Transverse colon (tissue), 4 donors: ENCODE data around the gene CXXC1. TPM values are rescaled to one million over a fixed set of nuclear protein-coding genes. Genes with fewer than 3 reads are reported as not detected.

Experiments
- DNase-seq: peaks from one replicate; pipeline ENCODE4 v3.0.0-alpha.2; 2019
- H3K27ac ChIP-seq, 4 donors: fragments of 200-600 bp; sonication (generic); 2 replicates each; pipeline ENCODE4 v1.5.1; 2016 to 2018; ENCODE audit warnings: inconsistent platforms in 4 of 4
- H3K27me3 ChIP-seq: fragments of 200-600 bp; sonication (generic); 2 replicates; pipeline ENCODE4 v1.5.1; 2017; ENCODE audit warnings: inconsistent platforms
- H3K36me3 ChIP-seq, 4 donors: fragments of 200-600 bp; sonication (generic); 2 replicates each; pipeline ENCODE4 v1.5.1; 2017 to 2019; ENCODE audit warnings: inconsistent platforms in 4 of 4
- H3K4me1 ChIP-seq, 4 donors: fragments of 200-600 bp; sonication (generic); 2 replicates each; pipeline ENCODE4 v1.5.1; 2017 to 2020; ENCODE audit warnings: inconsistent platforms in 4 of 4
- H3K4me3 ChIP-seq, 4 donors: fragments of 200-600 bp; sonication (generic); 1 replicate in 1 of 4; 2 replicates in 3 of 4; pipeline versions ENCODE4 v1.5.1 to v1.6.1; 2017 to 2019; ENCODE audit warnings: inconsistent platforms in 4 of 4
- H3K9me3 ChIP-seq, 2 donors: fragments of 200-600 bp; sonication (generic); 2 replicates each; pipeline ENCODE4 v1.5.1; 2017 to 2019; ENCODE audit warnings: inconsistent platforms in 2 of 2
- EP300 ChIP-seq: sonication (generic); formaldehyde crosslinking; IDR thresholded peaks from one replicate; pipeline ENCODE4 v1.6.1; 2017; ENCODE audit warnings: antibody characterized with exemption, low read depth
- POLR2A ChIP-seq: fragments of 450-650 bp; IDR thresholded peaks from one replicate; pipeline ENCODE4 v1.6.1; 2016; ENCODE audit warnings: antibody characterized with exemption, mild to moderate bottlenecking, moderate library complexity
- POLR2AphosphoS5 ChIP-seq, 3 donors: sonication (generic); formaldehyde crosslinking; IDR thresholded peaks; one replicate each; pipeline ENCODE4 v1.6.1; 2016; ENCODE audit warnings: antibody characterized with exemption in 3 of 3
- WGBS, 2 donors: methylation state at CpG; one replicate each; pipeline ENCODE4 v1.1.5; 2018; ENCODE audit warnings: low coverage in 1 of 2; 5-methylcytosine and 5-hydroxymethylcytosine counted together
- in situ Hi-C, 4 donors: fragments of 200-750 bp; cut with MboI; loops; one replicate each; pipeline versions ENCODE4 v1.15.0 to v1.15.1; 2017; ENCODE audit warnings: low sequenced_read_pairs in 3 of 4, low pct_ligation_motif_present in 1 of 4, low pct_unique_long_range_greater_than_20kb in 1 of 4
- intact Hi-C: fragments of 100-400 bp; cut with DNase I; formaldehyde crosslinking; loops from one replicate; pipeline ENCODE4 v1.15.1; 2023; ENCODE audit warnings: low total_unique reads
- total RNA-seq, 4 donors: library from RNA; depleted of rRNA; stranded (reverse); fragments of >200 nt; gene quantifications; one replicate each; pipeline ENCODE4 v1.1.0, GENCODE V29; 2016
- TF ChIP-seq, protein P1 (sequence below), 5 experiments: fragments of 200-600 bp in 3 of 5; fragments of 450-650 bp in 2 of 5; sonication (generic) in 3 of 5; IDR thresholded peaks; 1 replicate in 2 of 5; 2 replicates in 3 of 5; pipeline ENCODE4 v1.5.1; 2016 to 2017; ENCODE audit warnings: antibody characterized with exemption in 5 of 5, inconsistent platforms in 3 of 5, mild to moderate bottlenecking in 2 of 5, moderate library complexity in 1 of 5

CXXC1 gene
- total RNA-seq, 4 donors from 2014 or later: 68.9 to 234 (median 117) TPM

DNA sequence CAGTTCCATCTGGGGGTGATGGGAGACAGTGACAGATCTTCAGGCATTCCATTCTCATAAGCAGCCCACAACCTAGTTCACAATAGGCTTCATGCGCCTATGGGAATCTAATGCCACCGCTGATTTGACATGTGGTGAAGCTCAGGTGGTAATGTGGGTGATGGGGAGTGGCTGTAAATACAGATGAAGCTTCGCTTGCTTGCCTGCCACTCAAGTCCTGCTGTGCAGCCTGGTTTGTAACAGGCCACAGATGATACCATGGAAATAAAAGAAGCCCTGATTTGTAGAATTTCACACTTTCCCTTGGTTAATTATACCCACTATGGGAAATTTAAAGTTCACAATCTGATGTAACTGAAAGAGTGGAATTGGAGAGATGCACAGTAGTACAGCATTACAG is 40.5 kb upstream of the CXXC1 start:
- Histone ChIP-seq H3K4me1 (no peaks in the 10 kb centered on the region), H3K9me3 (no peaks in the 10 kb centered on the region), H3K27me3 (no peaks in the 10 kb centered on the region), H3K27ac (no peak overlapping the region), H3K4me3 (no peak overlapping the region), H3K36me3 (no peaks in the 10 kb centered on the region)
- no peak for TF ChIP-seq EP300
- TF ChIP-seq, protein P1, sequence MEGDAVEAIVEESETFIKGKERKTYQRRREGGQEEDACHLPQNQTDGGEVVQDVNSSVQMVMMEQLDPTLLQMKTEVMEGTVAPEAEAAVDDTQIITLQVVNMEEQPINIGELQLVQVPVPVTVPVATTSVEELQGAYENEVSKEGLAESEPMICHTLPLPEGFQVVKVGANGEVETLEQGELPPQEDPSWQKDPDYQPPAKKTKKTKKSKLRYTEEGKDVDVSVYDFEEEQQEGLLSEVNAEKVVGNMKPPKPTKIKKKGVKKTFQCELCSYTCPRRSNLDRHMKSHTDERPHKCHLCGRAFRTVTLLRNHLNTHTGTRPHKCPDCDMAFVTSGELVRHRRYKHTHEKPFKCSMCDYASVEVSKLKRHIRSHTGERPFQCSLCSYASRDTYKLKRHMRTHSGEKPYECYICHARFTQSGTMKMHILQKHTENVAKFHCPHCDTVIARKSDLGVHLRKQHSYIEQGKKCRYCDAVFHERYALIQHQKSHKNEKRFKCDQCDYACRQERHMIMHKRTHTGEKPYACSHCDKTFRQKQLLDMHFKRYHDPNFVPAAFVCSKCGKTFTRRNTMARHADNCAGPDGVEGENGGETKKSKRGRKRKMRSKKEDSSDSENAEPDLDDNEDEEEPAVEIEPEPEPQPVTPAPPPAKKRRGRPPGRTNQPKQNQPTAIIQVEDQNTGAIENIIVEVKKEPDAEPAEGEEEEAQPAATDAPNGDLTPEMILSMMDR (IDR thresholded peaks at IDR 0.05): no peak
- no peak for TF ChIP-seq POLR2A
- no peak for TF ChIP-seq POLR2AphosphoS5 (IDR thresholded peaks at IDR 0.05)
- 80 to 96% methylated on average over 3 of the region's 3 CpGs for WGBS, 2 donors
- in situ Hi-C loops: no loop called here
- no peak for DNase-seq
- intact Hi-C loops: no loop called here

DNA sequence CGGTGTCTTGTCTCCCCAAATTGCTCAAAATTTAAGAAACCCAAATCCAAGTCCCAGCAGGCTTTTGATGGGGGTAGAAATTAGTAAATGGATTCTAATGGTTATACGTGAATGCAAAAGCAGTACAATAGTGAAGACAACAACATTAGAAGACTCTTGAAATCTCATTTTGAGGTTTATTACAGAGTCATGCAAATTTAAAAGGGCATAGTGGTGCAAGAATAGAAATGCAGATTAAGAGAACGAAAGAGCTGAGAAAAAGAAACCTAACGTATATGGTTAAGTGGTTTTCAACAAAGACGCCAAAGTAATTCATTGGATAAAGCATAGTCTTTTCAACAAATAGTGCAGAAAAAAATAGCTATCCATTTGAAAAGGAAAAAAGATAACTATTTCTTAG is 33.2 kb upstream of the CXXC1 start:
- no peak for DNase-seq
- intact Hi-C loops (no loop called here), in situ Hi-C loops (loop anchor here in 1 of 4 donors (25.0 kb wide), 1 partner anchor 892 kb away; no protein-coding TSS in a partner anchor)
- H3K4me3 ChIP-seq: no peak overlapping the region
- no peaks in the 10 kb centered on the region for H3K4me1 ChIP-seq
- no peaks in the 10 kb centered on the region for H3K9me3 ChIP-seq
- H3K27ac ChIP-seq: no peak overlapping the region
- H3K36me3 ChIP-seq: no peaks in the 10 kb centered on the region
- H3K27me3 ChIP-seq: peaks cover 9% of the 10 kb centered on the region
- TF ChIP-seq, protein P1 (IDR thresholded peaks at IDR 0.05): no peak
- no peak for TF ChIP-seq POLR2AphosphoS5 (IDR thresholded peaks at IDR 0.05)
- WGBS, 2 donors: 63 to 71% methylated on average over 5 of the region's 5 CpGs

DNA sequence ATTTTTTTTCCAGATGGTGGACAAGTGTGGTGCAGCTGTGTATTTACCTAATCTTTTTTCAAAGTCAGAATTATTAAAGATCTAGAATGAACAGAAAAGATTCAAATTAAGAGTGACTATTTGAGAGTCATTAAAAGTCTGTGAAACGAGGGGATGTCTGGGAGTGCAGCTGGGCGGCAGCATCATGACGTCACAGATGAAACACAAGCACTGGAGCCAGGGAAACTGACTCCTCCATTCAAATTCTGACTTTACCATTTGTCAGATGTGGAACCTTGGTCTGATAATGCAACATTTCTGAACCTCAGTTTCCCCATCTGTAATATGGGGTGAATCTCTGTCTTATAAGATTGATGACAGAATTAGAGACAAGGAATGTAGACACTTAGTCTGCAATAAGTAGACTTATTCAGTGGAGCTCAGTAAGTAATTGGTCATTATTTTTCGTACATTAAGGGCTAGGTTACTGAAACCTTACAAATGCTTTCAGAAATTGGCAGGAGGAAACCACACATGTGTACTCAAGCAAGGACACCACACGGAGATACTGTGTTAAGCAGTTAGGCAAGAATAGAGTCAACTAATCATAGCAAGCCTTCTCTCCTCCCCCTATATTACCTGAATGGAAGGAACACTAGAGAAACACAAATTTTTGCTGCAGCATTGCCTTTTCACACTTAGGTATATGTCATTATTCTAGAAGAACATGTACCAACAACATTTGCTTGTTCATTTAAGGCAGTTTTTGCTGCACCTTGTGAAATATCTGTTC is 27.8 kb upstream of the CXXC1 start:
- Histone ChIP-seq H3K27ac (no peak overlapping the region), H3K4me1 (no peaks in the 10 kb centered on the region), H3K27me3 (peaks cover 21% of the 10 kb centered on the region), H3K36me3 (no peaks in the 10 kb centered on the region), H3K9me3 (no peaks in the 10 kb centered on the region), H3K4me3 (no peak overlapping the region)
- 56 to 60% methylated on average over 5 of the region's 5 CpGs for whole genome bisulfite sequencing, 2 donors
- TF ChIP-seq, protein P1 (IDR thresholded peaks at IDR 0.05): no peak
- TF ChIP-seq POLR2A: no peak
- no peak for TF ChIP-seq POLR2AphosphoS5 (IDR thresholded peaks at IDR 0.05)
- no peak for TF ChIP-seq EP300
- intact Hi-C loops: no loop called here
- DNase-seq: no peak
- in situ Hi-C loops: loop anchor here in 1 of 4 donors (25.0 kb wide), 1 partner anchor 897 kb away; no protein-coding TSS in a partner anchor

DNA sequence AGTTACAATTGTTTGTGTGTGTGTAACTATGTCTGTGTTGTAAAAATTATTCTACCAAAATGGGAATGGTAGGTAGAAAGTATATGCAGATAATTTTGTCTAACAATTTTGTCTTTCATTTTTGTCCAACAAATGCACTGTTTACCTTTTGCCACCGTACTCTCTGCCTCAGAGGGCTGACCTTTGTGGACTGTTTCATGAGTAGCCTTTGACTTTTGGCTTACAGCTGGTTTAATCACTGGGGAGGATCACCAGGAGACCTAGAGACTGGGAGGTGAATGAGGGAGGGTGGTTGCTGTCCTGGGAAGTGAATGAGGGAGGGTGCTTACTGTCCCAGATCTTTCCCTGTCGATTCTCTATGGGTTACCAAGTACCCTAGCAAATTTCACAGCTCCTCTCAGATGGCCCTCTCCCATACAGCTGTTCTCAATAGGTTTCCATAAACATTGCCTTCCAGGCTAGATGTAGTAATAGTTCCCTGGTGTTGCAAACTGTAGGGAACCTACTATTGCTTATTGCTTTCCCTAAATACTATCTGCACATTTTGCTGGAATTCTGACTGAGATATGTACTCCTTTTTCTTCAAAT is 26.5 kb upstream of the CXXC1 start:
- TF ChIP-seq POLR2AphosphoS5 (IDR thresholded peaks at IDR 0.05) (no peak), EP300 (no peak), POLR2A (no peak)
- TF ChIP-seq, protein P1 (IDR thresholded peaks at IDR 0.05): no peak
- no peaks in the 10 kb centered on the region for H3K4me1 ChIP-seq
- WGBS, 2 donors: 0 to 30% methylated on average over 1 to 2 of the region's 2 CpGs
- H3K36me3 ChIP-seq: no peaks in the 10 kb centered on the region
- H3K4me3 ChIP-seq: no peak overlapping the region
- peaks cover 19% of the 10 kb centered on the region for H3K27me3 ChIP-seq
- intact Hi-C loops: no loop called here
- DNase-seq: no peak
- H3K27ac ChIP-seq: no peak overlapping the region
- H3K9me3 ChIP-seq: no peaks in the 10 kb centered on the region
- in situ Hi-C loops: loop anchor here in 1 of 4 donors (25.0 kb wide), 1 partner anchor 898 kb away; no protein-coding TSS in a partner anchor
